ENCODE measurements around the gene SLC66A2.
"Not testable (repeated sequence)": the region's sequence is repeated elsewhere in the genome, so short reads cannot be mapped to it uniquely, and the experiment has no call there.

The SLC66A2 gene

DNA sequence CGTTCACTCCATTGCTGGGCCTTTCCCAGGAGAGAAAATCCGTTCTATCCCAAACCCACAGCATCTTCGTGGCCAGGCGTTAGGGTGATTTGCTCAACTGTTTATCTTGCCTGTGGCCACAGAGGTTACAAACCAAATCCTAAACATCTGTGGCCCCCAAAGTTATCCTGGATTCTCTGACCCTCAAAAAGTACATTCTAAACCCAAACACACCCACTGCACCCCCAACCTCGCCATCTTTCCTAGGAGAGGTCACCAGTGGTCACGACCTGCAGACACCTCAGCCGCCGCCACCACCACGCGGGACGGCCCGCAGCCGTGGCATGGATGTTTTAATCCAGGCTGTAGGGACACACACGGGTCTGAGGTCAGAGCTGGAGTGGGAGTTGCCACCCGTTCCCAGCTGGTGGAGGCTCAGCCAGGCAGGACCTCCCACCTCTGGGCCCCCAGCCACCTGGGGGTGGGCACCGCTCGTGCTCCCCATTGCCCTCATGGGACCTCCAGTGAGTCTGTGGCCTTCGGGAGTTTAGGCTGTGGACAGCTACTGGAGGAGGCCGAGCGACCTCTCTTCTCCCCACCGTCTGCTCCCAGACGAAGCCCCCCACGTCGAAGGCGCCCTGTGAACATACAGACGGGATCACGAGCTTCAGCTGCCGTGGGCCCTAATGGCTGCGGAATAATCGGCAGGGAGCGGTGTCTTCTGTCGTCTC lies 81.7 kb downstream of the SLC66A2 start:
- no peak for DNase-seq (ENCODE audit: low spot score)
- FAIRE-seq: no peak

DNA sequence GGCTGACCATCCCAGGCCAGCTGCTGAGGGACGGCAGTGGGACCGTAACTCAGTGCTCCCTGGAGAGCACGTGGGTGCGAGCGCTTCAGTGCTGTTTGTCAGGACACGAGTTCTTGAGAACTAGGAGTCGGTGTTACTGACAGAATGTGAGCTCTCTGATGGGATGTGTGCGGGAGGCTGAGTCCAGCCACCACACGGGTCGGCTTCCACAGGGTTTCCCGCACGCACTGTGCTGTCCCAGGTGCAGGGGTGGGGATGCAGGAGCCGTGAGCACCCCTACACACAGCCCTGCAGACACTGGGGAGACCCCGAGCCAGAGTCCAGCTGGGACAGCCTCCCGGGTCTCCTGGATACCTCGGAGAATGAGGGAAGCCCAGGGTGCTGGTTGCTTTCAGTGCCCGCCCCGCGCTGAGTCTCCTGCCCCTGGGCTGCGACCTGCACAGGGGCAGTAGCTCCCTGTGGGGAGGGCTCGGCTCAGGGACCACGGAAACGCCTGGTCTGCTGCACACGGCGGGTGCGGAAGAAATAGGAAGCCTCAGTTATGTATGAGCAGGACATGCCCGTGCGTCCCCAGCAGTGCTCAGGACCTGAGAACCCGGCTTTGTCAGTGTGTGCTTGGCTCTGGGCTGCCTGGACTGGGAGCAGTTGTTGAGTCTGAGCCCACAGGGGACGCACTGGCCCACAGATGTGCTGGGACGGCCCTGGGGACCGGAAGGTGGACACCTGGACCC lies 82.5 kb downstream of the SLC66A2 start:
- no peak for DNase-seq (ENCODE audit: low spot score)

DNA sequence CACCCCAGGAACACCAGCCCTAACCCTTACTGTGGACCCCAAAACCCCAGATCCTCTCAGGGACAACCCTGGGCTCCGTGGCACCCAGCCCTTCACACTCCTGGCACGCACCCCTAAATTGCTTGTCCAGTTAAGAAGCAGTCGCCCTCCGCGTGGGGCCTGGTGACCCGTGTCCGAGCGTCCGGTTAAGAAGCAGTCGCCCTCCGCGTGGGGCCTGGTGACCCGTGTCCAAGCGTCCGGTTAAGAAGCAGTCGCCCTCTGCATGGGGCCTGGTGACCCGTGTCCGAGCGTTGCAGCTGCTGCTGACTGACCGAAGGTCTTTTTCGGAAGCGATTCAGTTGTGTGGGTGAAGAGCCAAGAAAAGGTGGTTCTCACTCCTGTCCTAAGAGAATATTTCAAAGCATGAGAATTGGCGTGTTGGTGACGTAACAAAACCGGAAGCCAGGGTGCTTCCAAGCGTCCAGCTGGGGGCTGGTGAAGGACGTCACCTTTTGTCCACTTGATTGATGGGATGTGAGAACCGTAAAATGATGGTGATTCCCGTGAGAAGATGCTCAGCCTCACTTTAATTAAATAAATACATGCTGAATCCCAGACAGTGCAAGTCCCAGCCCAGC lies 83.2 kb downstream of the SLC66A2 start:
- DNase-seq (ENCODE audit: low spot score) (no peak), FAIRE-seq (no peak)

More for the DNA sequence above, 82.5 kb downstream of the SLC66A2 start:
- FAIRE-seq: no peak

DNA sequence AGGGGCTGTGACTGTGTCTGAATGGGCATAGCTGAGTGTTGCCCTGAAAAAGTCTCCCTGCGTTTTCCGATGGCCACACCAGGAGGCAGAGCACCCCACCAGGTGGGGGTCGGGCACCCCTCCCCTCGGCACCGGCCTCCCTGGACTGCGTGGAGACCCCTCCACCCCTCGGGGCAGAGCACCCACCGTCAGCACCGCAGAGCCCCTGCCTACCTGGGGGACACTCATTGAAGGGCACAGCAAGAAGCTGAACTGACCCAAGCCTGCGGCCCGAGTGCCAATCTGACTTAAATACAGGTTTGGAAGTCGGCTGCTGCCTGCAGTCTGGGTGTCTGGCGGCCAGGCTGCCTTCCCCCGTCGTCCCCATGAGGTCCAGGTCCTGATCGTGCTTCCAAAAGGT lies 83.8 kb downstream of the SLC66A2 start:
- no peak for FAIRE-seq

DNA sequence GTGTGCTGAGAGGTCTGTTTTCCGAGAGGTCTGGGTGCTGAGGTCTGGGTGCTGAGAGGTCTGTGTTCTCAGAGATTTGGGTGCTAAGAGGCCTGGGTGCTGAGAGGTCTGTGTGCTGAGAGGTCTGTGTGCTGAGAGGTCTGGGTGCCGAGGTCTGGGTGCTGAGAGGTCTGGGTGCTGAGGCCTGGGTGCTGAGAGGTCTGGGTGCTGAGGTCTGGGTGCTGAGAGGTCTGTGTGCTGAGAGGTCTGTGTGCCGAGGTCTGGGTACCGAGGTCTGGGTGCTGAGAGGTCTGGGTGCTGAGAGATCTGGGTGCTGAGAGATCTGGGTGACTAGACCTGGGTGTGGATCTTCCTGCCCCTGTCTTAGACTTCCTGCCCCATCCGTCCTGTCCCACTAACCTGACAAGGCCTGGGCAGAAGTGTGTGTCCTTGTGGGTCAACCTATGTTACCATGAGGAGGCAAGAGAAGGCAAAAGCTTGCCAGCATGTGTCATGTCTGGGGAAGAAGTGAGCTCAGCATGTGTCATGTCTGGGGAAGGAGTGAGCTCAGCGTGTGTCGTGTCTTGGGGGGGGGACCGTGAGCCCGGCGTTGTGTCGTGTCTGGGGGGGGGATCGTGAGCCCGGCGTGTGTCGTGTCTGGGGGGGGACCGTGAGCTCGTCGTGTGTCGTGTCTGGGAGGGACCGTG lies 84.4 kb downstream of the SLC66A2 start:
- no peak for FAIRE-seq

More for the DNA sequence above, 83.8 kb downstream of the SLC66A2 start:
- no peak for DNase-seq (ENCODE audit: low spot score)

DNA sequence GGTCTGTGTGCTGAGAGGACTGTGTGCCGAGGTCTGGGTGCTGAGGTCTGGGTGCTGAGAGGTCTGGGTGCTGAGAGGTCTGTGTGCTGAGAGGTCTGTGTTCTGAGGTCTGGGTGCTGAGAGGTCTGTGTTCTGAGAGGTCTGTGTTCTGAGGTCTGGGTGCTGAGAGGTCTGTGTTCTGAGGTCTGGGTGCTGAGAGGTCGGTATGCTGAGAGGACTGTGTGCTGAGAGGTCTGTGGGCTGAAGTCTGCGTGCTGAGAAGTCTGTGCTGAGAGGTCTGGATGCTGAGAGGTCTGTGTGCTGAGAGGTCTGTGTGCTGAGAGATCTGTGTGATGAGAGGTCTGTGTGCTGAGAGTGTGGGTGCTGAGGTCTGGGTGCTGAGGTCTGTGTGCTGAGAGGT lies 85.5 kb downstream of the SLC66A2 start:
- FAIRE-seq; DNase-seq (ENCODE audit: low spot score): not testable (repeated sequence)

More for the DNA sequence above, 84.4 kb downstream of the SLC66A2 start:
- DNase-seq (ENCODE audit: low spot score): no peak

DNA sequence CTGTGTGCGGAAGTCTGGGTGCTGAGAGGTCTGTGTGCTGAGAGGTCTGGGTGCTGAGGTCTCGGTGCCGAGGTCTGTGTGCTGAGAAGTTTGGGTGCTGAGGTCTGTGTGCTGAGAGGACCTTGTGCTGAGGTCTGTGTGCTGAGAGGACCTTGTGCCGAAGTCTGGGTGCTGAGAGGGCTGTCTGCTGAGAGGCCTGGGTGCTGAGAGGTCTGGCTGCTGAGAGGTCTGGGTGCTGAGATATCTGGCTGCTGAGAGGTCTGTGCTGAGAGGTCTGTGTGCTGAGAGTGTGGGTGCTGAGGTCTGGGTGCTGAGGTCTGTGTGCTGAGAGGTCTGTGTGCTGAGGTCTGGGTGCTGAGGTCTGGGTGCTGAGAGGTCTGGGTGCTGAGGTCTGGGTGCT lies 86.5 kb downstream of the SLC66A2 start:
- not testable (repeated sequence) for FAIRE-seq; DNase-seq (ENCODE audit: low spot score)

DNA sequence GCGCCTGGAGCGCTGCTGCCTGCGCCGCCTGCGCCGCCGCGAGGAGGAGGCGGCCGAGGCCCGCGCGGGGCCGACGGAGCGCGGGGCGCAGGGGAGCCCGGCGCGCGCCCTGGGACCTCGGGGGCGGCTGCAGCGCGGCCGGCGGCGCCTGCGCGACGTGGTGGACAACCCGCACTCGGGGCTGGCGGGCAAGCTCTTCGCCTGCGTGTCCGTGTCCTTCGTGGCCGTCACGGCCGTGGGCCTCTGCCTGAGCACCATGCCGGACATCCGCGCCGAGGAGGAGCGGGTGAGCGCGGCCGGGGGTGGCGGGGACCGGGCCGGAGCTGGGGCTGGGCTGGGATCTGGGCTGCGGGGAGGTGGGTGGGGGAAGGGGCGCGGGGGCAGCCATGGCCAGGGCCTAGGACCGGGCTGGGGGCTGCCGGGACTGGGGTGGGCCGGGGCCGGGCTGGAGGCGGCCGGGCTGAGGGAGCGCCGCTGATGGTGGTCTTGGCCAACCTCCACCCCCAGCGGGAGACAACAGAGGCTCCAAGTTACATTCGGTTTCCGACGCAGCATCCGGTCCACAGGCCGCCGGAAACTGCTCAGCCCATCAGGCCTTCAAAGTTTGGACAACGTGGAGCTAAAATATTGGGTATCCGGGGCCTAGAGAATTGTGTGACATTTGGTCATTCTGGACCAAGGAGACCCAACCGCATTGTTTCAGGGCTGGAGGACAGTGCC lies 87.3 kb downstream of the SLC66A2 start:
- FAIRE-seq (no peak), DNase-seq (ENCODE audit: low spot score) (no peak)

DNA sequence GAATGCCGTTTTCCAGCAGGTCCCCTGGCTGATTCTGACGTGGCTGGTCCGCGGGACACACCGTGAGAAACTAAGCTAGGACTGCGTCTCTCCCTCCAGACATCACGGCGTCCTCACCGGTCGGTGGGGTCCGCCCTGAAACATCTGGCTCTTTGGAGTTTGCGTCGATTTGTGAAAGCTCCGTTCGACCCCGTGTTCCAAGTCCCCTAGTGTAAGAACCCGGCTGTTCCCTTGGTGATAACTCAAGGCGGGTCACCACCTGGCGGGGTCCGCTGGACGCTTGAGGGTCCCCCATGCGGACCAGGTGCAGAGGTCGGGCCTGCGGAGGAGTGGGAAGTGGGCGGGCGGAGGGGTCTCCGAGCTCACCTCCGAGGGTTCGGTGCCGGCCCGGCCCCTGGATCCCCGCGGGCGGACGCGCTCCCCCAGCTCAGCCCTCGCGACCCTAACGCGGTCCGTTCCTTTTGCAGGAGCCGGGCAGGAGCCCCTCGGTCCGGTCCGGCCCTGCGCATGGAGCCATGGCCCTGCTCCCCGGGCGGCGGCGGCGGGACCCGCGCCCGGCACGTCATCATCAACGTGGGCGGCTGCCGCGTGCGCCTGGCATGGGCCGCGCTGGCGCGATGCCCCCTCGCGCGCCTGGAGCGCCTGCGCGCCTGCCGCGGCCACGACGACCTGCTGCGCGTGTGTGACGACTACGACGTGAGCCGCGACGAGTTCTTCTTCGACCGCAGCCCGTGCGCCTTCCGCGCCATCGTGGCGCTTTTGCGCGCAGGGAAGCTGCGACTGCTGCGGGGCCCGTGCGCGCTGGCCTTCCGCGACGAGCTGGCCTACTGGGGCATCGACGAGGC lies 88.1 kb downstream of the SLC66A2 start:
- DNase-seq (ENCODE audit: low spot score): no peak
- no peak for FAIRE-seq

DNA sequence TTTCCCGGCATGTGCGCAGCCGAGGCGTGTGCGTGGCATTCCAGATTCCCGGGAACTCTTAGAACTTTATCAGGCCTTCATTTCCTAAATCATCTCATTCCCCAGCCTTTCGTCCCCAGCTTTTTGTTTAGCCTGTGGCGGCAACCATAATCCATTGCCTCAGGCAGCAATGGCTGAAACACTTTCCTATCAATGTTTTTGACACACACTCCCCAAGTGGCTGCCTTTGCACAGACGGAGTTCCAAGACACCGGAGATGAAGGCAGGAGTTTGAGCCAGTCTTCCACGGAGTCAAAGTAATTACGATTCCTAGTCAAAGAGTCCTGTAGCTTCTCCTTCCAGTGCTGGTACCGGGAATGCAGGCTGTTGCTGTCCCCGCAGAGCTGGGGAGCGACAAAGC lies 88.9 kb downstream of the SLC66A2 start:
- FAIRE-seq (no peak), DNase-seq (ENCODE audit: low spot score) (no peak)

DNA sequence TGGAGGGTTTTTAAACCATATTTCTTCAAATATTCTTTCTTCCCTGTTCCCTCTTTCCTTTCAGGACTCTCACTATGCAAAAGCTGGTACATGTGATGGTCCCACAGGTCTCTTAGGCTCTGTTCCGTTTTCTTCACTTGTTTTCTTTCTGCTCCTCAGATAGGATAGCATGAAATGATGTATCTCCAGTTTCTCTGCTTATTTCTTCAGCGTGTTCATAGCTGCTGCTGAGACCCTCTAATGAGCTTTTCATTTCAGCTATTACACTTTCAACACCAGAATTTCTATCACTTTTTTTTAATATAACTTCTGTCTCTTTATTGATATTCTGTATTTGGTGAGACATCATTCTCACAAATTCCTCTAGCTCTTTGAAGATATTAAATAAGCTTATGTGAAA lies 89.8 kb downstream of the SLC66A2 start:
- no peak for FAIRE-seq

DNA sequence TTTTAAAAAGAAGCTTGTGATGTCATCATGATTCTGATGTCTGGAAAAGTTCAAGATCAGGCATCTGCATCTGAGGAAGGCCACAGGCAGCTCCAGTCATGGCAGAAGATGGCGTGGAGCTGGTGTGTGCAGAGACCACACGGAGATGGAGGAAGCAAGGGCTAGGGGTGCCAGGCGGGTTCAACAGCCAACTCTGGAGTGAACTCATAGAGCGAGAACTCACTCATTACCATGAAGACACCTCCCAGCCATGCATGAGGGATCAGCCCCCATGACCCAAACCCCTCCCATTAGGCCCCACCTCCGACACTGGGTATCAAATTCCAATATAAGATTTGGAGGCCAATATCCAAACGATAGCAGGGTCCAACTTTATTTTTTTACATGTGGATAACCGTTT lies 92.1 kb downstream of the SLC66A2 start:
- no peak for FAIRE-seq
- DNase-seq (ENCODE audit: low spot score): no peak

More for the DNA sequence above, 89.8 kb downstream of the SLC66A2 start:
- DNase-seq (ENCODE audit: low spot score): no peak

DNA sequence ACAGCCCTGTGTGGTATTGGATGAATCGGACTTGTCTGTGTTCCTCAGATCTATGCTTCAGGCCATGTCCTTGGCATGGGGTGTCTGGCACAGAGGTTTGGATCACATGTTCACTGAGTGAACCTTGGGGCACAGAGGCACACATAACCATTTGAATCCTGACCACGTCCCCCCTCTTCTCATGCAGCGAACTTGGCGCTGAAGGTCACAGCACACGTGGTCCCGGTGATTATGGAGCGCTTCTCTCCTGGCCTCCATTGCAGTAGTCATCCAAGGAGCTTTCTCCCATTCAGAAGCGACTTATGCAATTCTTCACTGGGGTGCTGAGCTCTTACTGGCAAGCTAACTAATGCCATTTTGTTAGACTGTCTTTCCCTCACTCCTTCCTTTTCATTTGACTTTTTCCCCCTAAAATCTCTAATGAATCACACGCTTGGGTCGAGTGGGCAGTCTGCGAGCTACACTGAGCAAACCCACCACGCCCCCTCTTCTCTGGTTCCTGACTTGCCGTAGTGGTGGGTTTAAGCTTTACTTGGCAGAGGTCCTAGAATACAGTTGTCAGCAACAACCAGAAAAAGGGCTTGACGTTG lies 94.3 kb downstream of the SLC66A2 start:
- FAIRE-seq (no peak), DNase-seq (ENCODE audit: low spot score) (no peak)

DNA sequence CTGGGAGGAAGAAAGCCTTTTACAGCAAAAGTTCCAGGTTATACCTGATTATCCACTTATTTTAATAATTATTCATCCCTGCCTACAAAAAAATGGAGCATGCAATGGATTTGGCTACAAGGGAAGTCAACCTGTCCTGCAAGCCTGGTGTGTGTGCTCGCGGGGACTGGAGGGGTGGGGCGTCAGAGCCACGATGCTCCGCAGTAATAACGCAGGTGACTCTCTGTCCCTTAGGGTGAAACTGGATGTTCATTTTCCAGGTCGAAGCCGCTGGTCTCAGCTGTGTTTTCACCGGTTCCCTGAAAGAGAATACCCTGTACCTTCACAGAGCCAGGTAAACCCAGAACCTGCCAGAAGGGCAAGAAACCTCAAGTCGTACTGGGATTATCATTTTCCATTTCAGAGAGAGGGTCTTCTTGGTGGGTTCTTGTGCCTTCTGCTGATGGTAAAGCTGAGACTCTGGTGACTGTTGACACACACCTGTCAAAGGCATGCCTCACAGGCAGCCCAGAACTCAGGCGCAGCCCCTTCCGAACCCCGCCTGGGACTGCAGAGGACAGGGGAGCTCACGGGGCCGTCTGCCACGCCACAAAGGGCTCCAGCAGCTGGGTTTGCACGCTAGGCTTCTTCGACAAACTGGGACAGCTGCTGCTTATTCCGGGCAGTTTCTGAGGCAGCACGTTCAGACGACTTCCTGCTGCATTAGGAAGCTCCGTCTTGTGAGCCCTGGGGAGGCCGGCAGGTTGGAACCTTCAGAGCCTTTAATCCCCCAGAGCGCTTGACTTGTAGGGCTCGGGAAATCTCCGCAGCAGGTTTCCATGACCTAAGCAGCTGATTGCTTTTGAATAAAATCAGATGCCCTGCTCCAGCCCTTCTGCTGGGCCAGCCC lies 95.1 kb downstream of the SLC66A2 start:
- no peak for FAIRE-seq
- no peak for DNase-seq (ENCODE audit: low spot score)

DNA sequence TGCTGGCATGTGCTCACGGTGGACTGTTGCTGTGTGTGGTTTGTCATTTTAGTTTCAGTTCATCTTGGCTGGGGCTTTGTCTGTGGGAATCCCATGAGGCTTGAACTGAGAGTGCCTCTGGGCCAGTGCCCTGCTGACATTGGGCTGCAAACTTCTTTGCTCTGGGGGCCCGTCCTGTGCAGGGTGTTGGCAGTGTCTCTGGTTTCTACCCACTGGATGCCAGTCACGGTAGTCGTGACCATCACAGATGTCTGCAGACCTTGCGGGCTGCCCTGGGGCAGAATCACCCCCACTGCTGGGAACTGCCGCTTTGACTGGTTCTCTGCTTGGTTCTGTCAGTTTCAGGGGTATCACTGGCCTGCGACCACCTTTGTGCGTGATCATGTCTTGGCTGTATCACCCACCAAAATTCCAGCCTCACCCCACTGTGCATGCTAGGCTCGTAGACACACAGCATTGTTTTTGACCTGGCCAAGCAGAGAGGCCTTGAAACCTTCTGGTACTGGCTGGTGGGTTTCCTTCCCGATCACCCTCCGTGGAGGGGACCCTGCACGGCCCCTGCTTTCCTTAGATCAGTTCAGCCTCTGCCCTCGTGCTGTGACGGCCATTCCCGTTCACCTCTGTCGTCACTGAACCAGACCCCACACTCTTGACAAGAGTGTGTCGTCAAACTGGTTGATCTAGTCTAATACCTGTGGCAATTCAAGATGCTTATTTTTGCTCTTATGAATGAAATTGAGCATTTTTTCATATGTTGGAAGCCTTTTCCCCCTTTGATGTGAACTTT lies 96.1 kb downstream of the SLC66A2 start:
- no peak for DNase-seq (ENCODE audit: low spot score)
- no peak for FAIRE-seq

DNA sequence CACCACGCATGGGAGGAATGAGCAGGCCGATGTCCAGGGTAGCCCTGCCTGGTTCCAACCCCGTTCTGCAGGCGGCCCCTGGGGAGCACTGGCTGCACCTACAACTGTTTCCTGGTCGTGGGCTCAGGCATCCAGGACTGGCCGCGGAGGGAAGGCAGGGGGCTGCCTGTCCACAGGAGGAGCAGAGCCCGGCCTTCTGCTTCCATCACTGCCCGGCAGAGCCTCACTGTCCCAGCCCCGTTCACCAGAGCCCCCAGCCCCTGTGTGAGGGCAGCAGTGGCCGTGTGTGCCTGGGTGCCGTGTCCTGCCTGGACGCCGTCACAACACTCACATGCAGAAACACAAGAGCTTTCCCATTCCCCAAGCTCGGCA lies 97.5 kb downstream of the SLC66A2 start:
- DNase-seq (ENCODE audit: low spot score) (no peak), FAIRE-seq (no peak)

DNA sequence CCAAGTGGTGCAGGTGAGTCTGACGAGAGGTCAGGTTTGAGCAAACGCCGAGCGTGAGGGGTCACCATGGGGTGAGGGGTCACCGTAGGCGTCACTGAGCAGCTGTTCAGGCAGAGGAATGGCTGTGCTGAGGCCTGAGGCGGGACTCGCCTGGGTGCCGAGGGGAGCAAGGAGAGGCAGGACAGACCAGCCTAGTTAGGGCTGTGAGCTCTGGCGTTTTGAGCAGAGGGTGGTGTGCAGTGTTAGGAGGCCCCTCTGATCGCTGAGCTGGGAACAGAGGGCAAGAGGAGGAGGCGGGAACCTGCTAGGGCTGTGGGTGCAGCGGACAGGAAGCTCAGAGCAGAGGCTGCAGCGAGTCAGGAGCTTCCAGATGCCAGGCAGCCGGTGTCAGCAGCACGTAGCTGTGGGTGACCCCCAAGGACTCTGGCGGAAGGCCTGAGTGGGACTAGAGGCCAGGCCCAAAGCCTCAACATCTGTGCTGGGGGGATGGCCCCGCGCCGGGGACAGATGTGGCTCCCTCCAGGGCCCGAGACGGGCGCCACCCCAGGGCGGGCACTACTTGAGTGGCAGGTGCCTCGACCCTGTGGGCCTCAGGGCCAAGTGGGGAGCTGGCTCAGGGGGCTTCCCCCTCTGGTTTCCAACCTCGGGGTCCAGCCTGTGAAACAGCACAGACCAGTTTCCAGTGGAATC lies 98.0 kb downstream of the SLC66A2 start:
- DNase-seq (ENCODE audit: low spot score): no peak
- no peak for FAIRE-seq

Data from RCC 7860 (cell line).